Brain pericyte (primary cell): ENCODE data around the gene FUNDC2.

Experiments used
- DNase-seq: peaks from one replicate; pipeline ENCODE4 v3.0.0-alpha.2; 2012; ENCODE audit warnings: low read depth, low spot score

The FUNDC2 gene

GRCh38 chrX:155069414-155069813 is 42.8 kb downstream of the FUNDC2 start:
- DNase-seq = no peak

- DNase-seq = no peak
Measured at GRCh38 chrX:155070038-155070437, 43.4 kb downstream of the FUNDC2 start.

- no peak for DNase-seq
Measured at GRCh38 chrX:155070663-155070974, 44.0 kb downstream of the FUNDC2 start.

- DNase-seq = no peak
Measured at GRCh38 chrX:155070975-155071693, 44.5 kb downstream of the FUNDC2 start, which contains the start of the genes BRCC3, CMC4 and MTCP1. TSS of gene BRCC3 (plus strand) at chrX:155071508. CDS start at chrX:155071528, 20 bp downstream. TSS of gene CMC4 (minus strand) at chrX:155071136. CDS start at chrX:155064023, 7,113 bp downstream. TSS of gene MTCP1 (minus strand) at chrX:155071136. CDS start at chrX:155066010, 5,126 bp downstream.

- DNase-seq = no peak
Measured at GRCh38 chrX:155071694-155072280, 45.1 kb downstream of the FUNDC2 start.

GRCh38 chrX:155086202-155086840 is 59.7 kb downstream of the FUNDC2 start:
- no peak for DNase-seq

GRCh38 chrX:155086961-155087735 is 60.5 kb downstream of the FUNDC2 start:
- no peak for DNase-seq

- DNase-seq = no peak
Measured at GRCh38 chrX:155094468-155095061, 67.9 kb downstream of the FUNDC2 start.

GRCh38 chrX:155105919-155106318 is 79.3 kb downstream of the FUNDC2 start:
- DNase-seq = no peak

- no peak for DNase-seq
Measured at GRCh38 chrX:155108427-155108826, 81.8 kb downstream of the FUNDC2 start.
